ENCODE data around the gene ADAMTS10. TPM values are rescaled to one million over a fixed set of nuclear protein-coding genes. Genes with fewer than 3 reads are reported as not detected.

The ADAMTS10 gene
- total RNA-seq, 2 donors from 2014 or later, result 164 to 214 TPM

- no peak for ATAC-seq (ENCODE audit: insufficient number of reproducible peaks, low FRiP score, low read depth)
- no peak overlapping the region for H3K4me3 ChIP-seq
- H3K4me1 ChIP-seq (ENCODE audit: control insufficient read depth in 1 of 2, low read depth in 2 of 2), result peaks cover 5 to 20% of the 10 kb centered on the region in 2 donors
- TF ChIP-seq CTCF (IDR thresholded peaks at IDR 0.05), result no peak
- peak overlapping the region; percentile 37 to 51 for H3K27ac ChIP-seq
- no peaks in the 10 kb centered on the region for H3K27me3 ChIP-seq (replicated peaks; ENCODE audit: insufficient read depth)
- no peaks in the 10 kb centered on the region for H3K9me3 ChIP-seq
- no peaks in the 10 kb centered on the region for H3K36me3 ChIP-seq
- DNase-seq (ENCODE audit: low spot score), result no peak
Measured at GRCh38 chr19:8615024-8615423, 4.5 kb upstream of the ADAMTS10 start.

- Histone ChIP-seq H3K36me3 (no peaks in the 10 kb centered on the region), H3K4me3 (no peak overlapping the region), H3K4me1 (ENCODE audit: control insufficient read depth in 1 of 2, low read depth in 2 of 2) (peaks cover 5 to 20% of the 10 kb centered on the region in 2 donors), H3K27ac (peak overlapping the region; percentile 37 to 51), H3K27me3 (replicated peaks; ENCODE audit: insufficient read depth) (no peaks in the 10 kb centered on the region), H3K9me3 (no peaks in the 10 kb centered on the region)
- no peak for DNase-seq (ENCODE audit: low spot score)
- no peak for ATAC-seq (ENCODE audit: insufficient number of reproducible peaks, low FRiP score, low read depth)
- no peak for TF ChIP-seq CTCF (IDR thresholded peaks at IDR 0.05)
Measured at GRCh38 chr19:8614455-8614854, 3.9 kb upstream of the ADAMTS10 start.

GRCh38 chr19:8612807-8613171 lies 2.3 kb upstream of the ADAMTS10 start:
- Histone ChIP-seq H3K9me3 (no peaks in the 10 kb centered on the region), H3K27ac (peak overlapping the region; percentile 24 to 51), H3K27me3 (replicated peaks; ENCODE audit: insufficient read depth) (no peaks in the 10 kb centered on the region), H3K4me1 (ENCODE audit: control insufficient read depth in 1 of 2, low read depth in 2 of 2) (peaks cover 17 to 34% of the 10 kb centered on the region in 2 donors), H3K36me3 (no peaks in the 10 kb centered on the region), H3K4me3 (no peak overlapping the region)
- TF ChIP-seq CTCF (IDR thresholded peaks at IDR 0.05), result no peak
- no peak for DNase-seq (ENCODE audit: low spot score)
- no peak for ATAC-seq (ENCODE audit: insufficient number of reproducible peaks, low FRiP score, low read depth)

GRCh38 chr19:8611877-8612806 lies 1.6 kb upstream of the ADAMTS10 start:
- H3K9me3 ChIP-seq, result no peaks in the 10 kb centered on the region
- H3K27ac ChIP-seq, result peak overlapping the region; percentile 65 to 76
- H3K36me3 ChIP-seq, result no peaks in the 10 kb centered on the region
- DNase-seq (ENCODE audit: low spot score) (peak; percentile 63), ATAC-seq (ENCODE audit: insufficient number of reproducible peaks, low FRiP score, low read depth) (no peak)
- no peaks in the 10 kb centered on the region for H3K27me3 ChIP-seq (replicated peaks; ENCODE audit: insufficient read depth)
- peaks cover 19 to 40% of the 10 kb centered on the region in 2 donors for H3K4me1 ChIP-seq (ENCODE audit: control insufficient read depth in 1 of 2, low read depth in 2 of 2)
- no peak for TF ChIP-seq CTCF (IDR thresholded peaks at IDR 0.05)
- no peak overlapping the region for H3K4me3 ChIP-seq

GRCh38 chr19:8611391-8611876 lies 919 bp upstream of the ADAMTS10 start:
- no peaks in the 10 kb centered on the region for H3K27me3 ChIP-seq (replicated peaks; ENCODE audit: insufficient read depth)
- peaks cover 22 to 47% of the 10 kb centered on the region in 2 donors for H3K4me1 ChIP-seq (ENCODE audit: control insufficient read depth in 1 of 2, low read depth in 2 of 2)
- ATAC-seq (ENCODE audit: insufficient number of reproducible peaks, low FRiP score, low read depth) (no peak), DNase-seq (ENCODE audit: low spot score) (no peak)
- H3K9me3 ChIP-seq, result no peaks in the 10 kb centered on the region
- H3K36me3 ChIP-seq, result no peaks in the 10 kb centered on the region
- no peak for TF ChIP-seq CTCF (IDR thresholded peaks at IDR 0.05)
- no peak overlapping the region for H3K4me3 ChIP-seq
- peak overlapping the region; percentile 65 to 76 for H3K27ac ChIP-seq

All from thoracic aorta (tissue), 2 donors.